ENCODE measurements around the gene KCNG4. TPM values are rescaled to one million over a fixed set of nuclear protein-coding genes. Genes with fewer than 3 reads are reported as not detected.

Gene KCNG4
- total RNA-seq, 2 donors from 2014 or later = not detected

- ATAC-seq (ENCODE audit: insufficient number of reproducible peaks, low FRiP score, low read depth) (no peak), DNase-seq (ENCODE audit: low spot score) (no peak)
- H3K36me3 ChIP-seq = no peaks in the 10 kb centered on the region
- no peaks in the 10 kb centered on the region for H3K27me3 ChIP-seq (replicated peaks; ENCODE audit: insufficient read depth)
- peak; percentile 69 for TF ChIP-seq CTCF (IDR thresholded peaks at IDR 0.05)
- H3K9me3 ChIP-seq = no peaks in the 10 kb centered on the region
- no peak overlapping the region for H3K27ac ChIP-seq
- no peak overlapping the region for H3K4me3 ChIP-seq
- no peaks in the 10 kb centered on the region for H3K4me1 ChIP-seq (ENCODE audit: control insufficient read depth in 1 of 2, low read depth in 2 of 2)
These were observed 37.5 kb upstream of the KCNG4 start for GRCh38 chr16:84277244-84277823.

GRCh38 chr16:84275585-84276151 lies 35.9 kb upstream of the KCNG4 start:
- Histone ChIP-seq H3K27ac (no peak overlapping the region), H3K9me3 (no peaks in the 10 kb centered on the region), H3K27me3 (replicated peaks; ENCODE audit: insufficient read depth) (no peaks in the 10 kb centered on the region), H3K36me3 (no peaks in the 10 kb centered on the region), H3K4me3 (no peak overlapping the region), H3K4me1 (ENCODE audit: control insufficient read depth in 1 of 2, low read depth in 2 of 2) (no peaks in the 10 kb centered on the region)
- no peak for ATAC-seq (ENCODE audit: insufficient number of reproducible peaks, low FRiP score, low read depth)
- no peak for TF ChIP-seq CTCF (IDR thresholded peaks at IDR 0.05)
- no peak for DNase-seq (ENCODE audit: low spot score)

- DNase-seq (ENCODE audit: low spot score) (no peak), ATAC-seq (ENCODE audit: insufficient number of reproducible peaks, low FRiP score, low read depth) (no peak)
- no peaks in the 10 kb centered on the region for H3K27me3 ChIP-seq (replicated peaks; ENCODE audit: insufficient read depth)
- no peaks in the 10 kb centered on the region for H3K36me3 ChIP-seq
- no peak overlapping the region for H3K27ac ChIP-seq
- no peak for TF ChIP-seq CTCF (IDR thresholded peaks at IDR 0.05)
- H3K4me3 ChIP-seq = no peak overlapping the region
- H3K4me1 ChIP-seq (ENCODE audit: control insufficient read depth in 1 of 2, low read depth in 2 of 2) = no peaks in the 10 kb centered on the region
- H3K9me3 ChIP-seq = no peaks in the 10 kb centered on the region
These were observed 34.7 kb upstream of the KCNG4 start for GRCh38 chr16:84274515-84274914.

- no peak for ATAC-seq (ENCODE audit: insufficient number of reproducible peaks, low FRiP score, low read depth)
- no peak for TF ChIP-seq CTCF (IDR thresholded peaks at IDR 0.05)
- no peaks in the 10 kb centered on the region for H3K27me3 ChIP-seq (replicated peaks; ENCODE audit: insufficient read depth)
These were observed 33.0 kb upstream of the KCNG4 start for GRCh38 chr16:84272740-84273320.

GRCh38 chr16:84271866-84272265 lies 32.1 kb upstream of the KCNG4 start:
- Histone ChIP-seq H3K27me3 (replicated peaks; ENCODE audit: insufficient read depth) (no peaks in the 10 kb centered on the region), H3K4me3 (no peak overlapping the region), H3K27ac (no peak overlapping the region), H3K9me3 (no peaks in the 10 kb centered on the region), H3K4me1 (ENCODE audit: control insufficient read depth in 1 of 2, low read depth in 2 of 2) (no peaks in the 10 kb centered on the region), H3K36me3 (no peaks in the 10 kb centered on the region)
- no peak for DNase-seq (ENCODE audit: low spot score)
- ATAC-seq (ENCODE audit: insufficient number of reproducible peaks, low FRiP score, low read depth) = no peak
- no peak for TF ChIP-seq CTCF (IDR thresholded peaks at IDR 0.05)

More at GRCh38 chr16:84272740-84273320, 33.0 kb upstream of the KCNG4 start:
- H3K4me3 ChIP-seq = no peak overlapping the region
- no peaks in the 10 kb centered on the region for H3K4me1 ChIP-seq (ENCODE audit: control insufficient read depth in 1 of 2, low read depth in 2 of 2)
- no peaks in the 10 kb centered on the region for H3K36me3 ChIP-seq
- no peaks in the 10 kb centered on the region for H3K9me3 ChIP-seq
- no peak for DNase-seq (ENCODE audit: low spot score)
- no peak overlapping the region for H3K27ac ChIP-seq
